GM12864 (cell line): ENCODE results near the gene PASD1.

Experiments used
- DNase-seq: peaks from one replicate; pipeline ENCODE4 v3.0.0-alpha.2; 2011; ENCODE audit warnings: low read depth
- H3K4me3 ChIP-seq: 2 replicates; pipeline ENCODE4 v1.5.1; 2011; ENCODE audit warnings: mild to moderate bottlenecking, low read depth, low read length, control low read depth
- CTCF ChIP-seq: IDR thresholded peaks from 2 replicates; pipeline ENCODE4 v1.5.1; 2011; ENCODE audit warnings: low read depth, mild to moderate bottlenecking, moderate library complexity, low read length, control low read depth, inconsistent platforms; ENCODE audit errors: missing control alignments

The PASD1 gene

DNA sequence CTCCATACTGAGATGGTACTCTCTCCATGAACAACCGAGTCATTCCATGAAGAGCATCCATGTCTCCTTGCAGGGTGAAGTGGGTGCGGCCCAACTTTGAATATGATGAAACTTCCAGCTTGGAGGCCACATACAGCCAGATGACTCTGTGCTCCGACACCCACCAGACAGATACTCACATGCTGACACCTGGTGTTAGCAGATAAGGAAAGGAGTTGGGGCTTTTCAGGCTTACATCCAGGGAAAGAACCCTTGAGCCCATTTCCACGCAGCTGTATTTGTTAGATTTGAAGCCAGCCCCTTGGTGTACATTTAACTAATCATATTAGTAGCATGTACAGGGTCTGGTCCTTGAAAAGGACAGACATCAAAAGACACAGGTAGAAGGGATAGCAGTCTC is 69.7 kb downstream of the PASD1 start:
- TF ChIP-seq CTCF: no peak

GRCh38 chrX:151634937-151635336 is 71.5 kb downstream of the PASD1 start:
- H3K4me3 ChIP-seq: no peak overlapping the region

More for the DNA sequence above, 69.7 kb downstream of the PASD1 start:
- DNase-seq: no peak
- no peak overlapping the region for H3K4me3 ChIP-seq

GRCh38 chrX:151641564-151641963 is 78.1 kb downstream of the PASD1 start:
- H3K4me3 ChIP-seq: no peak overlapping the region
- no peak for TF ChIP-seq CTCF
- no peak for DNase-seq

More at GRCh38 chrX:151634937-151635336, 71.5 kb downstream of the PASD1 start:
- DNase-seq: no peak
- no peak for TF ChIP-seq CTCF

DNA sequence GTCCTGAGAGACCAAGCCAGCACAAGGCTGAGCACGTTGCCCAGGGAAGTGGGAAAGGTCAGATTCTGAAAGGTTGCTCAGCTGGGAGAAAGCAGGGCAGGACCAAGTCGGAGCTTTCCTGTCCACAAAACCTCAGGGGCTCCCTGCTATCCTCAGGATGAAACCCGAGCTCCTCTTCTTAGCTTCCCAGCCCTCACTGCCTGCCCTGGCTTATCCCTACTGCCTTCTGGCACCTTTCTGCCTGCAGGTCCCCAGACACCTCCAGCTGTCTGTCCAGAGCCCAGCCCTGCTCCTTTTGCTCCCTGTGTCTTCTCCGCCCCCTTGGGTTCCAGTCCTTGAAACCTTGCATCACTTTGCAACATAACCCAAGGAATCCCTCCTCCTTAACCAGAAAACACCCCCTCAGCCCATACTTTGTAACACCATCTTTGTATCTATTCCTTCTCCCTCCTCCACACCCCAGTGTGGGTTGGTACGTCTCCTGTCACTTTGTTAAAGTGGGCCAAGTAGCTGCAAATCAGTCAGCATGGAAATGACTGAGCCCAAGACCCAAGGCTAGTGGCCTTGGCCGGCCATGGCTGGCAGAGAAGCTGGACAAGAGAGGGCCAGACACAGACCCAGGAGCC is 111.8 kb downstream of the PASD1 start:
- TF ChIP-seq CTCF: no peak
- H3K4me3 ChIP-seq: no peak overlapping the region
- no peak for DNase-seq

GRCh38 chrX:151676196-151676595 is 112.7 kb downstream of the PASD1 start:
- no peak overlapping the region for H3K4me3 ChIP-seq
- no peak for TF ChIP-seq CTCF
- no peak for DNase-seq

- H3K4me3 ChIP-seq: no peak overlapping the region
- DNase-seq: no peak
- no peak for TF ChIP-seq CTCF
Observed at GRCh38 chrX:151679798-151680402, 116.4 kb downstream of the PASD1 start.

- peak; percentile 66 for TF ChIP-seq CTCF
- no peak overlapping the region for H3K4me3 ChIP-seq
- peak; percentile 19 for DNase-seq
Observed at GRCh38 chrX:151680805-151681204, 117.3 kb downstream of the PASD1 start.
